Astrocyte of the cerebellum (primary cell): Measurements from ENCODE around the gene ZNF644.
"Not testable (repeated sequence)": the region's sequence is repeated elsewhere in the genome, so short reads cannot be mapped to it uniquely, and the experiment has no call there.

ENCODE experiments used
- DNase-seq: peaks from one replicate; pipeline ENCODE4 v3.0.0-alpha.2; 2011; ENCODE audit warnings: low read depth
- H3K4me3 ChIP-seq: 2 replicates; pipeline ENCODE4 v1.5.1; 2011; ENCODE audit warnings: mild to moderate bottlenecking, low read depth, low read length, moderate library complexity
- CTCF ChIP-seq: IDR thresholded peaks from 2 replicates; pipeline ENCODE4 v1.5.1; 2012; ENCODE audit warnings: low read length, low read depth, moderate library complexity, mild to moderate bottlenecking; ENCODE audit errors: missing control alignments
- in situ Hi-C: cut with HindIII; loops from 2 replicates; pipeline ENCODE4 v1.10.0; 2017; ENCODE audit warnings: low sequenced_read_pairs

The ZNF644 gene

GRCh38 chr1:90946630-90947029, 75.2 kb downstream of the ZNF644 start:
- in situ Hi-C loops, result no loop called here
- DNase-seq, result no peak
- H3K4me3 ChIP-seq, result no peak overlapping the region
- TF ChIP-seq CTCF, result no peak

- TF ChIP-seq CTCF, result no peak
- no peak overlapping the region for H3K4me3 ChIP-seq
- DNase-seq, result no peak
- in situ Hi-C loops, result no loop called here
Observed at GRCh38 chr1:90945287-90945686, 76.5 kb downstream of the ZNF644 start.

GRCh38 chr1:90943966-90944365, 77.9 kb downstream of the ZNF644 start:
- no peak for DNase-seq
- in situ Hi-C loops, result no loop called here
- no peak for TF ChIP-seq CTCF
- H3K4me3 ChIP-seq, result no peak overlapping the region

GRCh38 chr1:90940746-90941145, 81.1 kb downstream of the ZNF644 start:
- TF ChIP-seq CTCF, result no peak
- DNase-seq, result no peak
- in situ Hi-C loops, result no loop called here
- H3K4me3 ChIP-seq, result no peak overlapping the region

GRCh38 chr1:90936731-90937130, 85.1 kb downstream of the ZNF644 start:
- no peak for DNase-seq
- in situ Hi-C loops, result no loop called here
- H3K4me3 ChIP-seq, result no peak overlapping the region
- no peak for TF ChIP-seq CTCF

- H3K4me3 ChIP-seq, result no peak overlapping the region
- no peak for TF ChIP-seq CTCF
- no peak for DNase-seq
- in situ Hi-C loops, result no loop called here
Observed at GRCh38 chr1:90936061-90936460, 85.8 kb downstream of the ZNF644 start.

- DNase-seq, in situ Hi-C loops, H3K4me3 ChIP-seq: not testable (repeated sequence)
Observed at GRCh38 chr1:90928231-90928630, 93.6 kb downstream of the ZNF644 start.

- in situ Hi-C loops, H3K4me3 ChIP-seq, DNase-seq: not testable (repeated sequence)
Observed at GRCh38 chr1:90927674-90928073, 94.2 kb downstream of the ZNF644 start.
